PC-9 (cell line): Measurements from ENCODE around the gene DAB1. TPM values are rescaled to one million over a fixed set of nuclear protein-coding genes. Genes with fewer than 3 reads are reported as not detected.

ENCODE experiments used
- BruUV-seq: library from RNA; stranded (reverse); fragments of 400-500 nt; replicated peaks from 2 replicates; lab custom pipeline; 2021; lab: Mats Ljungman, UMichigan
- CTCF ChIA-PET: fragments of 300-600 bp; sonication (Branson Sonifier 250); formaldehyde crosslinking; loops from one replicate; lab custom pipeline; 2022; ENCODE audit warnings: antibody characterized with exemption; lab: Charles Lee
- POLR2A ChIA-PET: fragments of 300-600 bp; sonication (Branson Sonifier 250); formaldehyde crosslinking; loops from one replicate; lab custom pipeline; 2022; ENCODE audit warnings: antibody characterized with exemption; ENCODE audit not compliant: unreplicated experiment; lab: Charles Lee
- DNase-seq, 2 experiments: peaks; one replicate each; pipeline versions ENCODE4 v3.0.0 to v3.0.0-alpha.2; 2015 to 2022; ENCODE audit warnings: mixed read lengths in 1 of 2
- H2AFZ ChIP-seq: fragments of 200-600 bp; sonication (generic); 2 replicates; pipeline ENCODE4 v1.8.1; 2017; ENCODE audit warnings: antibody characterized with exemption
- H3F3A ChIP-seq: fragments of 200-600 bp; sonication (generic); 2 replicates; pipeline ENCODE4 v1.8.1; 2017; ENCODE audit warnings: antibody characterized with exemption, mild to moderate bottlenecking, low read depth; ENCODE audit not compliant: insufficient read depth
- H3K27ac ChIP-seq: fragments of 200-600 bp; sonication (generic); 2 replicates; pipeline ENCODE4 v1.6.1; 2016; ENCODE audit warnings: mixed run types
- H3K27me3 ChIP-seq: fragments of 200-600 bp; sonication (generic); 2 replicates; pipeline ENCODE4 v1.6.1; 2016; ENCODE audit warnings: low read depth, mixed run types; ENCODE audit not compliant: insufficient read depth
- H3K36me3 ChIP-seq: fragments of 200-600 bp; sonication (generic); 2 replicates; pipeline ENCODE4 v1.6.1; 2016; ENCODE audit warnings: low read depth, mixed run types
- H3K4me1 ChIP-seq: fragments of 200-600 bp; sonication (generic); replicated peaks from 2 replicates; pipeline ENCODE4 v1.6.1; 2016; ENCODE audit warnings: mixed run types; ENCODE audit not compliant: insufficient read depth
- H3K4me2 ChIP-seq: fragments of 200-600 bp; sonication (generic); 2 replicates; pipeline ENCODE4 v1.6.1; 2017; ENCODE audit warnings: mixed run types
- H3K4me3 ChIP-seq: fragments of 200-600 bp; sonication (generic); 2 replicates; pipeline ENCODE4 v1.6.1; 2016; ENCODE audit warnings: mixed run types
- H3K79me2 ChIP-seq: fragments of 200-600 bp; sonication (generic); 2 replicates; pipeline ENCODE4 v1.6.1; 2017; ENCODE audit warnings: low read depth, mixed run types
- H3K9me2 ChIP-seq: fragments of 200-600 bp; sonication (generic); 2 replicates; pipeline ENCODE4 v1.8.1; 2017; ENCODE audit warnings: mild to moderate bottlenecking; ENCODE audit not compliant: insufficient read depth
- H3K9me3 ChIP-seq: fragments of 200-600 bp; sonication (generic); 2 replicates; pipeline ENCODE4 v1.8.1; 2016; ENCODE audit warnings: low read depth; ENCODE audit not compliant: insufficient read depth
- H4K20me1 ChIP-seq: fragments of 200-600 bp; sonication (generic); 2 replicates; pipeline ENCODE4 v1.8.1; 2017; ENCODE audit not compliant: insufficient read depth
- EZH2 ChIP-seq: fragments of 200-600 bp; sonication (generic); IDR thresholded peaks from 2 replicates; pipeline ENCODE4 v1.8.0; 2017; ENCODE audit warnings: antibody characterized with exemption, low read depth
- intact Hi-C: fragments of 100-400 bp; cut with micrococcal nuclease; formaldehyde crosslinking; loops from one replicate; pipeline ENCODE4 v1.10.0; 2022; ENCODE audit not compliant: unreplicated experiment
- total RNA-seq: library from RNA; stranded (reverse); gene quantifications from 2 replicates; pipeline ENCODE4 v1.2.3, GENCODE V29; 2021
- TF ChIP-seq, protein P1 (sequence below): fragments of 200-600 bp; sonication (generic); conservative IDR thresholded peaks from 2 replicates; pipeline ENCODE4 v1.6.1; 2017; ENCODE audit warnings: mixed run types, antibody characterized with exemption, mild to moderate bottlenecking, moderate library complexity

Gene DAB1
- total RNA-seq, 1 experiment from 2014 or later, result not detected

- Histone ChIP-seq H3K4me3 (no peak overlapping the region), H3K27ac (no peak overlapping the region), H3K27me3 (peaks cover 37% of the 10 kb centered on the region; the same call in 1 of the 2 replicates), H3K9me2 (no peaks in the 10 kb centered on the region), H3K4me1 (no peaks in the 10 kb centered on the region), H3K79me2 (no peaks in the 10 kb centered on the region), H2AFZ (no peak overlapping the region), H3K9me3 (no peaks in the 10 kb centered on the region), H3K36me3 (no peaks in the 10 kb centered on the region), H3F3A (no peaks in the 10 kb centered on the region), H3K4me2 (no peak overlapping the region), H4K20me1 (no peaks in the 10 kb centered on the region)
- intact Hi-C loops, result no loop called here
- no peak for TF ChIP-seq EZH2
- TF ChIP-seq, protein P1, sequence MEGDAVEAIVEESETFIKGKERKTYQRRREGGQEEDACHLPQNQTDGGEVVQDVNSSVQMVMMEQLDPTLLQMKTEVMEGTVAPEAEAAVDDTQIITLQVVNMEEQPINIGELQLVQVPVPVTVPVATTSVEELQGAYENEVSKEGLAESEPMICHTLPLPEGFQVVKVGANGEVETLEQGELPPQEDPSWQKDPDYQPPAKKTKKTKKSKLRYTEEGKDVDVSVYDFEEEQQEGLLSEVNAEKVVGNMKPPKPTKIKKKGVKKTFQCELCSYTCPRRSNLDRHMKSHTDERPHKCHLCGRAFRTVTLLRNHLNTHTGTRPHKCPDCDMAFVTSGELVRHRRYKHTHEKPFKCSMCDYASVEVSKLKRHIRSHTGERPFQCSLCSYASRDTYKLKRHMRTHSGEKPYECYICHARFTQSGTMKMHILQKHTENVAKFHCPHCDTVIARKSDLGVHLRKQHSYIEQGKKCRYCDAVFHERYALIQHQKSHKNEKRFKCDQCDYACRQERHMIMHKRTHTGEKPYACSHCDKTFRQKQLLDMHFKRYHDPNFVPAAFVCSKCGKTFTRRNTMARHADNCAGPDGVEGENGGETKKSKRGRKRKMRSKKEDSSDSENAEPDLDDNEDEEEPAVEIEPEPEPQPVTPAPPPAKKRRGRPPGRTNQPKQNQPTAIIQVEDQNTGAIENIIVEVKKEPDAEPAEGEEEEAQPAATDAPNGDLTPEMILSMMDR, result no peak
- ChIA-PET POLR2A (no interaction called here), CTCF (no interaction called here)
- DNase-seq, result no peak
- no TSS peak for BruUV-seq
These were observed 263.3 kb downstream of the DAB1 start for GRCh38 chr1:57160594-57160993.

DNA sequence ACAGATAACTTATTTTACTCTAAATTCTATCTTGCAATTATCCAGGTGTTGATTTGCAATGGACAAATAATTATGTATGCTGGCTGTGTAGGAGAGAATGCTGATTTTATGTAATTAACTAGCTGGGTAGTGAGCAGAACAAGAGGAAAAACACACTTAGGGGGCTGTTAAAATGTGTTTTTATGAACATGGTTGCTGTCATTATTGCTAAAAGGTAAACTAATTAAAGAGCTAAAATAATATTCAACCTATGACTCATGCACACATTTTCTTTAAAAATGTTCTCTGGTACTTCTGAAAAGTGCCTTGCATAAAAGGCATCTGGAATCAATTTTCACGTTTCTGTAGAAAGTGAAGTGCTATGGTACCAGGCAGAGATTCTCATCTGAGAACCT, 265.3 kb downstream of the DAB1 start:
- H4K20me1 ChIP-seq, result no peaks in the 10 kb centered on the region
- H3K27me3 ChIP-seq, result peaks cover 37% of the 10 kb centered on the region; the same call in 1 of the 2 replicates
- H3K36me3 ChIP-seq, result no peaks in the 10 kb centered on the region
- H3K4me2 ChIP-seq, result no peak overlapping the region
- intact Hi-C loops, result no loop called here
- ChIA-PET POLR2A (no interaction called here), CTCF (no interaction called here)
- TF ChIP-seq, protein P1, result no peak
- no peak for TF ChIP-seq EZH2
- H3K4me1 ChIP-seq, result no peaks in the 10 kb centered on the region
- no peak for DNase-seq
- no peaks in the 10 kb centered on the region for H3K79me2 ChIP-seq
- BruUV-seq, result no TSS peak
- H3K9me3 ChIP-seq, result no peaks in the 10 kb centered on the region
- no peaks in the 10 kb centered on the region for H3F3A ChIP-seq
- H3K9me2 ChIP-seq, result no peaks in the 10 kb centered on the region
- no peak overlapping the region for H3K4me3 ChIP-seq
- H2AFZ ChIP-seq, result no peak overlapping the region
- no peak overlapping the region for H3K27ac ChIP-seq

DNA sequence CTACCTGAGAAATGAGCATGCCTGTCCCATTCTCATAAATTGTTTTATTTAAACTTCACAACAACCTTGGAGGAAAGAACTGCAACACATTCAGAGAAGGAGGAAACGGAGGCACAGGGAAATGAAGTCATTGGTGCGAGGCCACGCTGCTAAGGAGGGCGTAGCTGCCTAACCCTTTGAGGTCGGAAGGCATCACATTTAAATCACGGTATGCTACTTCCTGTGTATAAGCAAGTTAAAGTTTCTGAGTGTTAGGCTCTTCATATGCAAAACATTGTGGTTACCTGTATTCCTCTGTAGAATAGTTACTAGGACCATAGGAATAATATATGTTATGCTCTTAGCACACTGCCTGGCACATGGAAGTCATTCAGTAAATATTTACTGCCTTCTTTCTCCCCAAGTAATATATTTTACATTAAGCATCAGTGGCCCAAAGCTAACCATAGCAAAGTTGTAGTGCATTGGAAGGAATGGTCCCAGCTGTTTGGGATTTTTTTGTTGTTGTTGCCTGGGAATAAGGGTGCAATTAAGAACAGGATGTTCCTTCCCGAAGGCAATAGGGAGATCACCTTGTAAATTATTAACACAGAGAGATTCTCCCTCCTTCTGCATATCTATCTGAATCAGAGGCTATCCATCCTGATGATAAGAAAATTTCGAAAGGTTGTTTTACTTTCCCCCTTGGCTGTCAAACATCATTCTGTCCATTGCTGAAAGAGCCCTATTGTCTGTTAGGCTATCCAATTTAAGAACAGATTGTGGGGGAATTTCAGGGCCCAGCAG, 265.8 kb downstream of the DAB1 start:
- H3K36me3 ChIP-seq, result no peaks in the 10 kb centered on the region
- H3K4me3 ChIP-seq, result no peak overlapping the region
- no peaks in the 10 kb centered on the region for H3K4me1 ChIP-seq
- H2AFZ ChIP-seq, result no peak overlapping the region
- H3F3A ChIP-seq, result no peaks in the 10 kb centered on the region
- BruUV-seq, result no TSS peak
- no peak overlapping the region for H3K4me2 ChIP-seq
- H4K20me1 ChIP-seq, result no peaks in the 10 kb centered on the region
- intact Hi-C loops, result no loop called here
- no peaks in the 10 kb centered on the region for H3K79me2 ChIP-seq
- no peaks in the 10 kb centered on the region for H3K9me2 ChIP-seq
- H3K9me3 ChIP-seq, result no peaks in the 10 kb centered on the region
- no peak overlapping the region for H3K27ac ChIP-seq
- DNase-seq, result no peak
- CTCF ChIA-PET, result no interaction called here
- peaks cover 37% of the 10 kb centered on the region; the same call in 1 of the 2 replicates for H3K27me3 ChIP-seq
- POLR2A ChIA-PET, result no interaction called here
- TF ChIP-seq, protein P1, result no peak
- no peak for TF ChIP-seq EZH2
